HCT116 (cell line): Measurements from ENCODE around the gene DNASE1L3. TPM values are rescaled to one million over a fixed set of nuclear protein-coding genes. Genes with fewer than 3 reads are reported as not detected.

Experiments used
- ATAC-seq: fragments of 200-7000 bp; cut with Tn5 transposase; 2 replicates; pipeline ENCODE4 v1.9.1; 2020; ENCODE audit warnings: mild to moderate bottlenecking, moderate library complexity
- BruUV-seq: library from RNA; stranded (reverse); fragments of 400-500 nt; replicated peaks from 2 replicates; lab custom pipeline; 2021; lab: Mats Ljungman, UMichigan
- CTCF ChIA-PET: fragments of 300-600 bp; sonication (Branson Sonifier 250); formaldehyde crosslinking; loops from one replicate; lab custom pipeline; 2021; ENCODE audit warnings: antibody characterized with exemption; lab: Charles Lee
- POLR2A ChIA-PET: fragments of 300-600, 350-600 bp; sonication (Branson Sonifier 250); formaldehyde crosslinking; loops from one replicate; lab custom pipeline; 2021; ENCODE audit warnings: antibody characterized with exemption; lab: Charles Lee
- RAD21 ChIA-PET, 2 experiments: fragments of 300-600 bp; sonication (Branson Sonifier 250); formaldehyde crosslinking; loops; one replicate each; lab custom pipeline; 2023; ENCODE audit warnings: low total read pairs in 2 of 2; ENCODE audit not compliant: uncharacterized antibody in 2 of 2, unreplicated experiment in 2 of 2, low non-redundant PET in 1 of 2; lab: Charles Lee
- DNase-seq: peaks from one replicate; pipeline ENCODE4 v3.0.0-alpha.2; 2010; ENCODE audit warnings: low read depth, low spot score
- H2AFZ ChIP-seq: fragments of 200-600 bp; shearing (Covaris generic), sonication (generic); 2 replicates; pipeline ENCODE4 v1.6.1; 2017; ENCODE audit warnings: low read depth, mixed run types, mixed read lengths, antibody characterized with exemption, low read length; ENCODE audit not compliant: poor library complexity, severe bottlenecking
- H3K27ac ChIP-seq: 2 replicates; pipeline ENCODE4 v1.5.1; 2012; ENCODE audit warnings: low read depth, low read length
- H3K27me3 ChIP-seq: fragments of 200-600 bp; sonication (generic); 2 replicates; pipeline ENCODE4 v1.6.1; 2016; ENCODE audit warnings: mixed run types, low read length, mixed read lengths; ENCODE audit not compliant: insufficient read depth
- H3K36me3 ChIP-seq, 2 experiments: fragments of 200-500 bp in 1 of 2; fragments of 200-600 bp in 1 of 2; sonication (Bioruptor generic) in 1 of 2; sonication (generic) in 1 of 2; 2 replicates each; pipeline versions ENCODE4 v1.5.1 to v1.6.1; 2014 to 2016; ENCODE audit warnings: low read length in 2 of 2, inconsistent platforms in 1 of 2, mixed read lengths in 1 of 2, mixed run types in 1 of 2; ENCODE audit not compliant: insufficient read depth in 2 of 2, control insufficient read depth in 1 of 2
- H3K4me1 ChIP-seq, 2 experiments: fragments of 200-600 bp in 1 of 2; sonication (generic) in 1 of 2; 2 replicates each; pipeline versions ENCODE4 v1.5.1 to v1.6.1; 2012 to 2017; ENCODE audit warnings: low read length in 2 of 2, inconsistent platforms in 1 of 2, mild to moderate bottlenecking in 1 of 2, mixed read lengths in 1 of 2, mixed run types in 1 of 2, moderate library complexity in 1 of 2; ENCODE audit not compliant: insufficient read depth in 2 of 2, control insufficient read depth in 1 of 2
- H3K4me2 ChIP-seq: fragments of 200-600 bp; sonication (generic); 2 replicates; pipeline ENCODE4 v1.6.1; 2017; ENCODE audit warnings: mixed run types, low read length, mixed read lengths
- H3K4me3 ChIP-seq, 2 experiments: fragments of 200-600 bp in 1 of 2; sonication (generic) in 1 of 2; replicated peaks in 1 of 2; 2 replicates each; pipeline ENCODE4 v1.5.1; 2011 to 2016; ENCODE audit warnings: low read length in 2 of 2, control low read depth in 1 of 2, low read depth in 1 of 2, mild to moderate bottlenecking in 1 of 2, mixed read lengths in 1 of 2, mixed run types in 1 of 2
- H3K79me2 ChIP-seq: fragments of 200-600 bp; sonication (generic); 2 replicates; pipeline ENCODE4 v1.6.1; 2017; ENCODE audit warnings: mild to moderate bottlenecking, mixed run types, low read length, moderate library complexity, mixed read lengths; ENCODE audit not compliant: insufficient read depth
- H3K9ac ChIP-seq: fragments of 200-600 bp; sonication (generic); 2 replicates; pipeline ENCODE4 v1.6.1; 2016; ENCODE audit warnings: low read length, mixed read lengths
- H3K9me2 ChIP-seq: fragments of 200-600 bp; sonication (generic), shearing (Covaris generic); 2 replicates; pipeline ENCODE4 v1.6.1; 2017; ENCODE audit warnings: mixed run types, mild to moderate bottlenecking, moderate library complexity; ENCODE audit not compliant: insufficient read depth
- H3K9me3 ChIP-seq, 2 experiments: fragments of 200-500 bp in 1 of 2; fragments of 200-600 bp in 1 of 2; sonication (Bioruptor generic) in 1 of 2; sonication (generic) in 1 of 2; 2 replicates each; pipeline ENCODE4 v1.6.1; 2014 to 2017; ENCODE audit warnings: low read length in 2 of 2, mixed read lengths in 2 of 2, inconsistent platforms in 1 of 2, low read depth in 1 of 2, mild to moderate bottlenecking in 1 of 2, mixed run types in 1 of 2, moderate library complexity in 1 of 2; ENCODE audit not compliant: control insufficient read depth in 1 of 2, insufficient read depth in 1 of 2
- H4K20me1 ChIP-seq: fragments of 200-600 bp; sonication (generic), shearing (Covaris generic); 2 replicates; pipeline ENCODE4 v1.6.1; 2017; ENCODE audit warnings: mixed run types, mild to moderate bottlenecking, moderate library complexity; ENCODE audit not compliant: insufficient read depth
- CBX3 ChIP-seq: IDR thresholded peaks from 2 replicates; pipeline ENCODE4 v1.6.1; 2012; ENCODE audit warnings: low read depth
- EGR1 ChIP-seq: IDR thresholded peaks from 2 replicates; pipeline ENCODE4 v1.6.1; 2012; ENCODE audit warnings: low read depth
- ELF1 ChIP-seq: IDR thresholded peaks from 2 replicates; pipeline ENCODE4 v1.6.1; 2012; ENCODE audit warnings: low read depth, borderline replicate concordance
- FOSL1 ChIP-seq: IDR thresholded peaks from 2 replicates; pipeline ENCODE4 v1.6.1; 2012; ENCODE audit warnings: low read depth
- MAX ChIP-seq: IDR thresholded peaks from 2 replicates; pipeline ENCODE4 v1.6.1; 2012
- POLR2A ChIP-seq: IDR thresholded peaks from 2 replicates; pipeline ENCODE4 v1.7.0; 2011; ENCODE audit warnings: borderline replicate concordance; ENCODE audit not compliant: insufficient read depth, insufficient read length; ENCODE audit errors: extremely low read depth
- POLR2AphosphoS5 ChIP-seq: IDR thresholded peaks from 2 replicates; pipeline ENCODE4 v1.6.1; 2011; ENCODE audit warnings: mild to moderate bottlenecking, low read depth, low read length, moderate library complexity
- RAD21 ChIP-seq: IDR thresholded peaks from 2 replicates; pipeline ENCODE4 v1.6.1; 2012; ENCODE audit warnings: low read depth, mild to moderate bottlenecking
- REST ChIP-seq: IDR thresholded peaks from 2 replicates; pipeline ENCODE4 v1.6.1; 2012; ENCODE audit warnings: low read depth
- SRF ChIP-seq: IDR thresholded peaks from 2 replicates; pipeline ENCODE4 v1.6.1; 2012; ENCODE audit warnings: low read depth
- ZFX ChIP-seq: fragments of 450-650 bp; IDR thresholded peaks from 2 replicates; pipeline ENCODE4 v1.6.1; 2017
- intact Hi-C: fragments of 100-400 bp; cut with micrococcal nuclease; formaldehyde crosslinking; loops from 2 replicates; pipeline ENCODE4 v1.10.0; 2022
- total RNA-seq: library from RNA; stranded (reverse); gene quantifications from one replicate; pipeline ENCODE4 v1.2.1, GENCODE V29; 2021; ENCODE audit not compliant: unreplicated experiment
- TF ChIP-seq, protein P1 (sequence below): IDR thresholded peaks from 2 replicates; pipeline ENCODE4 v1.6.1; 2012

DNASE1L3 gene
- total RNA-seq, 1 experiment from 2014 or later = not detected

GRCh38 chr3:58176185-58176530 lies 34.6 kb downstream of the DNASE1L3 start:
- BruUV-seq = no TSS peak
- TF ChIP-seq ZFX (no peak), FOSL1 (no peak)
- DNase-seq = no peak
- Histone ChIP-seq H3K4me1 (peaks cover 16 to 45% of the 10 kb centered on the region in 2 experiments; a peak in 3 of 4 replicates), H3K4me2 (no peak overlapping the region), H3K9ac (no peak overlapping the region; the same call in 1 of the 2 replicates), H3K27me3 (no peaks in the 10 kb centered on the region), H3K4me3 (no peak overlapping the region), H3K9me3 (no peaks in the 10 kb centered on the region), H3K27ac (no peak overlapping the region), H3K36me3 (0 out of 4 replicates have a peak, but pooled peaks cover 0 to 6% of the 10 kb centered on the region in 2 experiments), H4K20me1 (no peaks in the 10 kb centered on the region), H2AFZ (no peak overlapping the region), H3K79me2 (no peaks in the 10 kb centered on the region), H3K9me2 (no peaks in the 10 kb centered on the region)
- CTCF ChIA-PET = interaction anchor here (1.2 kb wide), 1 partner anchor 9 kb away, joined by 3 read pairs; no protein-coding TSS in a partner anchor
- POLR2A ChIA-PET = no interaction called here
- intact Hi-C loops = no loop called here
- ATAC-seq = no peak
- RAD21 ChIA-PET = no interaction called here

DNA sequence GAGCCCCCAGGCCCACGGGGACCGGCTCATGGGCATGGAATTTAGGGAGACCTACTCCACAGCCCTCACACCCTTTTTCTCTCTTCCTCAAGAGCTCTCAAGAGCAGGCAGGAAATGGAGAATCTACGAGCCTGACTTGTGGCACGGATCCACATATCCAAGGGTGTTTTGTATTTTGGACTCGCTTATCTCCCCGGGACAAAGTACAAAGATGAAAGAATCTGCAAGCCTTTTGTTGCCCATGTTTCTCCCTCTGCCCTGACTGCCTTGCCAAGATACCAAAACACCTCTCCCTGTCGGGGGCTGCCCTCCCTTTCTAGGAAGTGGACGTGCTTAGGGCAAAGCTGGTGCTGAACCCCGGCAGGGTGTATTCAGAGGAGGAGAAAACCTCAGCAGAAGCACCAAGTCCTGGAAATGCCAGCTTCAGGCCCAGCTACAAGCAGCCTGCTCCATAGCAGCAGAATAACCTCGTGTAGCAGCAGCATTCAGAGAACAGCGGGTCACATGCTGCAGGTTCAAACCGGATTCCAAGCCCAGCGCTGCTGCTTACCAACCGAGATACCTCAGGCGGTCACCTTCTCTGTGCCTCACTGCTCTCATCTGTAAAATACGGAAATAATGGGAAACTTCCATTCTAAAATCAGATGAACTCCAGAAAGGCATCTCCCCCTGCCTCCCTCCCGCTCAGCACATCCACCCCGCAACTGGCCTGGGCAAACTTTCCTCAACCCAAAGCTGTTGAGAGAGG lies 35.2 kb downstream of the DNASE1L3 start:
- peaks cover 11 to 39% of the 10 kb centered on the region in 2 experiments; a peak in 3 of 4 replicates for H3K4me1 ChIP-seq
- ATAC-seq (no peak), DNase-seq (no peak)
- no peaks in the 10 kb centered on the region for H3K79me2 ChIP-seq
- H3K36me3 ChIP-seq = peaks cover 0 to 6% of the 10 kb centered on the region in 2 experiments; a peak in 1 of 4 replicates
- H3K27ac ChIP-seq = no peak overlapping the region
- H3K27me3 ChIP-seq = no peaks in the 10 kb centered on the region
- RAD21 ChIA-PET = no interaction called here
- CTCF ChIA-PET = interaction anchor here (1.2 kb wide), 1 partner anchor 9 kb away, joined by 3 read pairs; no protein-coding TSS in a partner anchor
- TF ChIP-seq RAD21 (no peak), EGR1 (no peak), POLR2AphosphoS5 (no peak), POLR2A (no peak), REST (no peak), ELF1 (no peak), FOSL1 (no peak), MAX (no peak), CBX3 (no peak), SRF (no peak)
- TF ChIP-seq, protein P1, sequence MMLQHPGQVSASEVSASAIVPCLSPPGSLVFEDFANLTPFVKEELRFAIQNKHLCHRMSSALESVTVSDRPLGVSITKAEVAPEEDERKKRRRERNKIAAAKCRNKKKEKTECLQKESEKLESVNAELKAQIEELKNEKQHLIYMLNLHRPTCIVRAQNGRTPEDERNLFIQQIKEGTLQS = no peak
- intact Hi-C loops = no loop called here
- H3K9ac ChIP-seq = no peak overlapping the region; the same call in 1 of the 2 replicates
- POLR2A ChIA-PET = no interaction called here
- no TSS peak for BruUV-seq
- no peaks in the 10 kb centered on the region for H3K9me3 ChIP-seq
- no peak overlapping the region for H3K4me2 ChIP-seq
- no peak overlapping the region for H2AFZ ChIP-seq
- H3K9me2 ChIP-seq = no peaks in the 10 kb centered on the region
- H3K4me3 ChIP-seq = no peak overlapping the region
- H4K20me1 ChIP-seq = no peaks in the 10 kb centered on the region
